ENCODE data around the gene NKG7. TPM values are rescaled to one million over a fixed set of nuclear protein-coding genes. Genes with fewer than 3 reads are reported as not detected.
A peak's percentile ranks its signal among the peaks of the same experiment; 100 is the strongest.

Gene NKG7, protein sequence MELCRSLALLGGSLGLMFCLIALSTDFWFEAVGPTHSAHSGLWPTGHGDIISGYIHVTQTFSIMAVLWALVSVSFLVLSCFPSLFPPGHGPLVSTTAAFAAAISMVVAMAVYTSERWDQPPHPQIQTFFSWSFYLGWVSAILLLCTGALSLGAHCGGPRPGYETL
- total RNA-seq (2014; rRNA removed) (not detected in 2 replicates), Bru-seq, nascent RNA (not detected), BruChase-seq, experiment 1, labeled RNA remaining after a 6-hour chase (not detected), BruChase-seq, experiment 2, labeled RNA remaining after a 2-hour chase (not detected)
- long read RNA-seq = 0 reads

DNA sequence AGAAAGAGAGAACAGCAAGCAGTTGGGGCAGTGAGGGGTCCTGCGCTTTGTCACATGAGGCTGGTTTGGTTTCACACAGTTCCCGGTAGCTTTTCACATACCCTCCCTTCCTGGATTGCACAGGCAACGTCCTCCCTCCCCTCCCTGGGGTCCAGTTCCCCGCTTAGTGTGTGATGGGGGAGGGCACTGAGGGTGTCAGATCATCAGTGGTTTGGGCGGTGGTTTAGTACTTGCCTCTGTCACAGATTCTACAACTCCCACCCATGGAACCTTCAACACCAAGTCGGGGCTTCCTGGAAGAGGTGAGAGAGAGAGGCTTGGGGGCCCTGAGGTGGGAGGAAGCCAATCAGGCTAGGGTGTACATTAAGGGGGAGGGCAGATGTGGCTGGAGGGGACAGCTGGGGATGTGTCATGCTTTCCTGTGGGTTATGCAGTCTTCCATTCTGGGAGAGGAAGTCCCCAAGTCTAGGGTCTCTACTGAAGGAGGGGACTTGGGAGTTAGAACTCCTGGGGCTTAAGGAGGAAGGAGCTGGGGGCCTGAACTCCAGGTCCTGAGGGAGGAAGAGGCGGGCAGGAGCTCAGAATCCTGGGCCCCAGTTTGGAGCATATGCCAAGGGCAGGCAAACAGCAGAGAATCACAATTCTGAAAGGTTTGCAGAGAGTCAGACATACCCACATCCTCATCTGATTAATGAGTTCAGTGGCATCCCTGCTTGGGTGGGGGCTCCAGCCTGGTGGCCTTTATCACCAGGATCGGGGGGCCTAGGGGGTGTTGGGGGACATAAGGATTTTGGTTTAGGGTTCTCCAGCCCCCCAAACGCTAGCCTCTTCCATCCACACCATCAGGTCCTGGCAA, at the start of gene NKG7:
Gene NKG7, minus strand, starts transcription at position 6 of the 856 bp plus-strand sequence. CDS start 119 bp downstream, outside the sequence.
- Histone ChIP-seq H3K9me2 (replicated peaks; ENCODE audit: low read length) (no peaks in the 10 kb centered on the region), H3K36me3 (ENCODE audit: low read depth, low read length) (no peaks in the 10 kb centered on the region), H2AFZ (ENCODE audit: low read length) (no peak within 1 kb of the TSS), H3K27me3 (ENCODE audit: low read length) (no peaks in the 10 kb centered on the region), H3K79me2 (ENCODE audit: low read length) (no peaks in the 10 kb centered on the region), H3K9ac (ENCODE audit: low read length) (no peak within 1 kb of the TSS), H3K4me1 (ENCODE audit: insufficient read depth, low read length) (peaks cover 6% of the 10 kb centered on the region; the same call in 1 of the 2 replicates), H3K4me2 (ENCODE audit: low read length) (no peak within 1 kb of the TSS), H3K4me3 (ENCODE audit: low read length) (no peak within 1 kb of the TSS), H4K20me1 (ENCODE audit: low read length) (no peaks in the 10 kb centered on the region), H3F3A (ENCODE audit: low read length, unreplicated experiment) (no peaks in the 10 kb centered on the region), H3K27ac (ENCODE audit: low read length) (no peak within 1 kb of the TSS), H3K9me3 (ENCODE audit: low read length) (no peaks in the 10 kb centered on the region)
- intact Hi-C loops (cut with micrococcal nuclease) = no loop called here
- BruUV-seq (replicated peaks) = no TSS peak
- POLR2A ChIA-PET (ENCODE audit: unreplicated experiment) = interaction anchor here (0.7 kb wide), 1 partner anchor 1325 kb away, joined by 4 read pairs; no protein-coding TSS in a partner anchor
- CTCF ChIA-PET = interaction anchor here (0.6 kb wide), 1 partner anchor 26 kb away, joined by 3 read pairs; no protein-coding TSS in a partner anchor
- ATAC-seq = no peak
- DNase-seq = no peak
- TF ChIP-seq EZH2 (IDR thresholded peaks at IDR 0.05; ENCODE audit: low read length, unreplicated experiment) (no peak), EZH2phosphoT487 (IDR thresholded peaks at IDR 0.05; ENCODE audit: borderline replicate concordance, low read length) (no peak), CTCF (conservative IDR thresholded peaks at IDR 0.05; ENCODE audit: low read depth, low read length) (no peak)

DNA sequence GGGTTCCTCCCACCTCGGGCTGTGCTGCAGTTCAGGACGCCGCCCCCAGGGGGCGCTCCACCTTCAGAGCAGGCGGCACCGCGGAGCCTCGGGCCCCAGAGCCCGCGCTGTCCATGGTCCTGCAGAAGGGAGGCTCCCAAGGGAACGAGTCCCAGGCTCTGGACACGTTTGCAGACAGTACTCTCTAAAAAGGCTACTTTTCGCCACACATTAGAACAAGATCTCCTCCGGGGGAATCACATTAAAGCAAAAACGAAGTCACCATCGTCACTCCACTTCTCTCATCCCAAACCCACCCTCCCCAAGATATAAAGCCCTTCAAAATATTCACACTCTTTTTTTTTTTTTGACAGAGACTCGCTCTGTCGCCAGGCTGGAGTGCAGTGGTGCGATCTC, 49.6 kb upstream of the NKG7 start:
- peak; percentile 97 for TF ChIP-seq CTCF (conservative IDR thresholded peaks at IDR 0.05; ENCODE audit: low read depth, low read length)
- TF ChIP-seq EZH2phosphoT487 (IDR thresholded peaks at IDR 0.05; ENCODE audit: borderline replicate concordance, low read length) = no peak
- H3K27me3 ChIP-seq (ENCODE audit: low read length) = peaks cover 40% of the 10 kb centered on the region
- H2AFZ ChIP-seq (ENCODE audit: low read length) = no peak overlapping the region
- no peak overlapping the region for H3K27ac ChIP-seq (ENCODE audit: low read length)
- H3K4me3 ChIP-seq (ENCODE audit: low read length) = no peak overlapping the region
- H3K9me3 ChIP-seq (ENCODE audit: low read length) = no peaks in the 10 kb centered on the region
- no peaks in the 10 kb centered on the region for H3K4me1 ChIP-seq (ENCODE audit: insufficient read depth, low read length)
- no peak overlapping the region for H3K9ac ChIP-seq (ENCODE audit: low read length)
- no peaks in the 10 kb centered on the region for H3K79me2 ChIP-seq (ENCODE audit: low read length)
- ATAC-seq (peak; percentile 92), DNase-seq (peak; percentile 96)
- no peak overlapping the region for H3K4me2 ChIP-seq (ENCODE audit: low read length)
- no peaks in the 10 kb centered on the region for H4K20me1 ChIP-seq (ENCODE audit: low read length)
- intact Hi-C loops (cut with micrococcal nuclease) = loop anchor here (1.0 to 2.0 kb wide), 2 partner anchors 17 to 235 kb away; no protein-coding TSS in a partner anchor
- CTCF ChIA-PET = interaction anchor here (0.5 to 1.9 kb wide), 8 partner anchors 14 to 677 kb away, joined by 3 to 16 read pairs (median 3); no protein-coding TSS in a partner anchor
- H3K36me3 ChIP-seq (ENCODE audit: low read depth, low read length) = no peaks in the 10 kb centered on the region
- POLR2A ChIA-PET (ENCODE audit: unreplicated experiment) = no interaction called here
- no TSS peak for BruUV-seq (replicated peaks)
- H3F3A ChIP-seq (ENCODE audit: low read length, unreplicated experiment) = no peaks in the 10 kb centered on the region
- no peaks in the 10 kb centered on the region for H3K9me2 ChIP-seq (replicated peaks; ENCODE audit: low read length)

All from PC-3 (cell line).